ENCODE results near the gene ACSL5. TPM values are rescaled to one million over a fixed set of nuclear protein-coding genes. Genes with fewer than 3 reads are reported as not detected.

The ACSL5 gene
- total and polyA plus RNA-seq, 2 of the 8 experiments (the other 6 are each of a cell fraction or from before 2014, with no cell fraction given) = not detected

GRCh38 chr10:112407696-112408095 lies 33.8 kb downstream of the ACSL5 start:
- no peak overlapping the region for H2BK5ac ChIP-seq (ENCODE audit: low read depth, low read length)
- no peak overlapping the region for H3K18ac ChIP-seq (ENCODE audit: extremely low read depth, low read length)
- no peak overlapping the region for H2AFZ ChIP-seq (ENCODE audit: low read length)
- H3K36me3 ChIP-seq (ENCODE audit: control insufficient read depth in 2 of 4, insufficient read depth in 4 of 4, low read length in 3 of 4) = no peaks in the 10 kb centered on the region
- POLR2A ChIA-PET (ENCODE audit: partially characterized antibody) = no interaction called here
- no peak overlapping the region for H3K23ac ChIP-seq (ENCODE audit: insufficient read length)
- H3K4ac ChIP-seq (replicated peaks; ENCODE audit: insufficient read length, low read depth, low read length) = no peak overlapping the region
- H3K4me3 ChIP-seq (ENCODE audit: extremely low read depth in 1 of 4, insufficient read depth in 2 of 4, low read depth in 3 of 4, low read length in 4 of 4) = no peak overlapping the region
- H3K14ac ChIP-seq (ENCODE audit: insufficient read length) = no peak overlapping the region
- no peaks in the 10 kb centered on the region for H3K79me1 ChIP-seq (ENCODE audit: low read depth, low read length)
- no peak overlapping the region for H3K9ac ChIP-seq (replicated peaks in 1 of 4; ENCODE audit: extremely low read depth in 1 of 4, low read depth in 3 of 4, low read length in 3 of 4)
- no peaks in the 10 kb centered on the region for H3K79me2 ChIP-seq (ENCODE audit: control insufficient read depth in 1 of 2, insufficient read depth in 2 of 2, low read length in 2 of 2)
- no peak for DNase-seq (ENCODE audit: low read depth in 1 of 2, low spot score in 2 of 2)
- no peak overlapping the region for H2BK20ac ChIP-seq (ENCODE audit: low read length)
- FAIRE-seq = no peak
- no peaks in the 10 kb centered on the region for H4K20me1 ChIP-seq (replicated peaks in 1 of 2; ENCODE audit: control insufficient read depth in 1 of 2, insufficient read depth in 2 of 2, low read length in 2 of 2)
- no peak overlapping the region for H2BK12ac ChIP-seq (ENCODE audit: low read depth, low read length)
- H3K27ac ChIP-seq (ENCODE audit: low read depth, low read length) = no peak overlapping the region
- TF ChIP-seq KDM4A (IDR thresholded peaks at IDR 0.05; ENCODE audit: low read depth, low read length, severe bottlenecking) (no peak), NANOG (IDR thresholded peaks at IDR 0.05; ENCODE audit: insufficient read depth, low read depth, low read length, poor library complexity, severe bottlenecking) (no peak), YY1 (IDR thresholded peaks at IDR 0.05; ENCODE audit: low read depth, low read length) (no peak), BRCA1 (IDR thresholded peaks at IDR 0.05; ENCODE audit: low read depth, low read length) (no peak), SUZ12 (IDR thresholded peaks at IDR 0.05; ENCODE audit: low read length) (no peak), TEAD4 (IDR thresholded peaks at IDR 0.05; ENCODE audit: low read depth, low read length) (no peak), RBBP5 (IDR thresholded peaks at IDR 0.05; ENCODE audit: borderline replicate concordance, low read depth, low read length) (no peak), NRF1 (IDR thresholded peaks at IDR 0.05; ENCODE audit: low read depth, low read length) (no peak), RNF2 (IDR thresholded peaks at IDR 0.05; ENCODE audit: borderline replicate concordance, low read depth, low read length, missing control alignments, poor library complexity, severe bottlenecking) (no peak), HDAC6 (IDR thresholded peaks at IDR 0.05; ENCODE audit: low read depth, low read length) (no peak), TCF12 (IDR thresholded peaks at IDR 0.05; ENCODE audit: low read depth, low read length) (no peak), EGR1 (IDR thresholded peaks at IDR 0.05; ENCODE audit: borderline replicate concordance, low read depth, low read length) (no peak)
- no peak overlapping the region for H3K56ac ChIP-seq (replicated peaks; ENCODE audit: insufficient read length, low read depth, low read length)
- H3K4me1 ChIP-seq (replicated peaks in 1 of 4; ENCODE audit: control insufficient read depth in 3 of 4, insufficient read depth in 4 of 4, low read length in 3 of 4) = no peaks in the 10 kb centered on the region
- CTCF ChIA-PET (ENCODE audit: partially characterized antibody) = interaction anchor here (1.0 kb wide), 1 partner anchor 49 kb away, joined by 3 read pairs; no protein-coding TSS in a partner anchor
- H4K5ac ChIP-seq (ENCODE audit: insufficient read length, low read depth, low read length) = no peak overlapping the region
- no peak overlapping the region for H3K4me2 ChIP-seq (ENCODE audit: insufficient read depth in 1 of 2, low read depth in 2 of 2, low read length in 2 of 2)
- H3K23me2 ChIP-seq (ENCODE audit: low read depth, low read length) = no peaks in the 10 kb centered on the region
- no peak overlapping the region for H4K8ac ChIP-seq (ENCODE audit: extremely low read depth, insufficient read depth, low read length)
- no peak overlapping the region for H2AK5ac ChIP-seq (ENCODE audit: low read depth, low read length)
- WGBS, 2 experiments (ENCODE audit: extremely low coverage in 1 of 2, insufficient coverage in 1 of 2, insufficient read length in 1 of 2, insufficient replicate concordance in 2 of 2, low coverage in 1 of 2, low lambda C conversion rate in 2 of 2, missing lambda C conversion rate in 1 of 2) = 93% methylated on average over 1 of the region's 1 CpG; no CpG with 5 or more reads in 1 of the 2 experiments
- no peaks in the 10 kb centered on the region for H3K27me3 ChIP-seq (replicated peaks in 1 of 4; ENCODE audit: control insufficient read depth in 3 of 4, extremely low read depth in 1 of 4, insufficient read depth in 3 of 4, low read length in 3 of 4)
- no peak overlapping the region for H4K91ac ChIP-seq (replicated peaks; ENCODE audit: insufficient read length, low read length)
- H3K9me3 ChIP-seq (ENCODE audit: insufficient read depth in 2 of 2, low read depth in 1 of 2, low read length in 1 of 2) = no peaks in the 10 kb centered on the region
- no peak overlapping the region for H2BK120ac ChIP-seq (replicated peaks; ENCODE audit: low read depth, low read length)
- H2BK15ac ChIP-seq (ENCODE audit: low read length) = no peak overlapping the region
